OCI-LY7 (cell line): ENCODE results near the gene ZNF598. TPM values are rescaled to one million over a fixed set of nuclear protein-coding genes. Genes with fewer than 3 reads are reported as not detected.
A peak's percentile ranks its signal among the peaks of the same experiment; 100 is the strongest.
"Not testable (repeated sequence)": the region's sequence is repeated elsewhere in the genome, so short reads cannot be mapped to it uniquely, and the experiment has no call there.

Experiments used
- BruUV-seq: library from RNA; stranded (reverse); fragments of 400-500 nt; replicated peaks from 2 replicates; lab custom pipeline; 2021; lab: Mats Ljungman, UMichigan
- CTCF ChIA-PET: fragments of 300-600 bp; sonication (Branson Sonifier 250); formaldehyde crosslinking; loops from one replicate; lab custom pipeline; 2022; ENCODE audit warnings: antibody characterized with exemption; ENCODE audit not compliant: unreplicated experiment; lab: Charles Lee
- POLR2A ChIA-PET: fragments of 300-600 bp; sonication (Branson Sonifier 250); formaldehyde crosslinking; loops from one replicate; lab custom pipeline; 2022; ENCODE audit warnings: antibody characterized with exemption; lab: Charles Lee
- DNase-seq: peaks from one replicate; pipeline ENCODE4 v3.0.0-alpha.2; 2015; ENCODE audit warnings: low spot score
- H2AFZ ChIP-seq: fragments of 200-600 bp; sonication (generic), shearing (Covaris generic); 2 replicates; pipeline ENCODE4 v1.6.1; 2014; ENCODE audit warnings: mild to moderate bottlenecking, antibody characterized with exemption, low read length, moderate library complexity
- H3K27ac ChIP-seq: fragments of 200-600 bp; sonication (generic); 2 replicates; pipeline ENCODE4 v1.5.1; 2014; ENCODE audit warnings: mixed run types, low read depth, mild to moderate bottlenecking, moderate library complexity, low read length, inconsistent platforms; ENCODE audit not compliant: poor library complexity, severe bottlenecking
- H3K36me3 ChIP-seq: fragments of 200-600 bp; sonication (generic); 2 replicates; pipeline ENCODE4 v1.6.1; 2014; ENCODE audit warnings: mild to moderate bottlenecking, antibody characterized with exemption, low read length, moderate library complexity, mixed read lengths; ENCODE audit not compliant: insufficient read depth
- H3K4me1 ChIP-seq: fragments of 200-600 bp; sonication (generic); 2 replicates; pipeline ENCODE4 v1.5.1; 2014; ENCODE audit warnings: mild to moderate bottlenecking, low read length; ENCODE audit not compliant: insufficient read depth, poor library complexity, severe bottlenecking
- H3K4me2 ChIP-seq: fragments of 200-600 bp; sonication (generic); 2 replicates; pipeline ENCODE4 v1.6.1; 2014; ENCODE audit warnings: mild to moderate bottlenecking, low read length
- H3K4me3 ChIP-seq: fragments of 200-600 bp; sonication (generic); 2 replicates; pipeline ENCODE4 v1.5.1; 2014; ENCODE audit warnings: mild to moderate bottlenecking, low read depth, low read length; ENCODE audit not compliant: poor library complexity, severe bottlenecking
- H3K79me2 ChIP-seq: fragments of 200-600 bp; sonication (generic); 2 replicates; pipeline ENCODE4 v1.6.1; 2016; ENCODE audit warnings: low read depth, mild to moderate bottlenecking, low read length, moderate library complexity, mixed read lengths; ENCODE audit not compliant: insufficient read depth
- H3K9me2 ChIP-seq: fragments of 200-600 bp; sonication (generic); 2 replicates; pipeline ENCODE4 v1.6.1; 2016; ENCODE audit warnings: mild to moderate bottlenecking, low read length, mixed read lengths; ENCODE audit not compliant: insufficient read depth
- H3K9me3 ChIP-seq: fragments of 200-600 bp; sonication (generic); 2 replicates; pipeline ENCODE4 v1.6.1; 2014; ENCODE audit warnings: mild to moderate bottlenecking, mixed run types, low read length, mixed read lengths
- H4K20me1 ChIP-seq: fragments of 200-600 bp; sonication (generic); 2 replicates; pipeline ENCODE4 v1.6.1; 2014; ENCODE audit warnings: mild to moderate bottlenecking, antibody characterized with exemption, low read length, moderate library complexity, mixed read lengths; ENCODE audit not compliant: insufficient read depth
- EZH2phosphoT487 ChIP-seq: fragments of 200-600 bp; sonication (generic); IDR thresholded peaks from 2 replicates; pipeline ENCODE4 v1.6.1; 2018; ENCODE audit warnings: low read depth, borderline replicate concordance, mild to moderate bottlenecking, mixed run types, antibody characterized with exemption, low read length, moderate library complexity, mixed read lengths
- intact Hi-C: fragments of 100-400 bp; cut with micrococcal nuclease; formaldehyde crosslinking; loops from one replicate; pipeline ENCODE4 v1.10.0; 2022; ENCODE audit not compliant: unreplicated experiment
- total RNA-seq, 2 experiments: library from RNA; depleted of rRNA in 1 of 2; stranded (reverse); fragments of >200 nt in 1 of 2; shearing (Covaris generic) in 1 of 2; gene quantifications; 2 replicates each; pipeline ENCODE4 v1.2.3, GENCODE V29; 2014 to 2022
- TF ChIP-seq, protein P1 (sequence below): fragments of 200-600 bp; sonication (generic); conservative IDR thresholded peaks from 2 replicates; pipeline ENCODE4 v1.5.1; 2014; ENCODE audit warnings: mild to moderate bottlenecking, antibody characterized with exemption, low read length, moderate library complexity, mixed read lengths

The ZNF598 gene
- total RNA-seq, 2 experiments from 2014 or later = 26.3 to 80.4 TPM

DNA sequence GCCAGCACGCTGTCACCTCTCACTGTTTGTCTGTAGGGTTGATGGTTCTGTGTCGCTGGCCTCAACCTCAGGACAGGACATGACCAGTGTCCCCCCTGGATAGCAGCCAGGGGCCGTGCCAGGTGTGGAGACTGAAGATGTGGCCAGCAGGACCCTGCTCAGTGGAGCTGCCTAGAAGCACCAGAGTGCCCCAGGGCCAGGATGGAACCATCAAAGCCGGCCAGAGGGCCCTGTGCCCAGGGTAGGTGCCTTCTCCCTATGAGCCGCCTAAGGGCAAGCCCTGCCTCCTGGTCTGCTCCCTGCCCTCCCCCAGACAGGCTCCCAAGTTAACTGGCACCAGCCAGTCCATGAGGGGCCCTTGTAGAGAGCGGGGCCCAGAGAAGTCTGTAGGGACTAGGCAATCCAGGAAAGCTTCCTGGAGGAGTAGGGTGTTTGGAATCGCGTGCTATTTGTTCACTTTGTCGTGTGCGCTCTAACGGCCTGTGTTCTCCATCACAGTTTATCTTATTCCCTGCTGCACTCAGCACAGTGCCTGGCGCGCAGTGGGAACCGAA lies 50.8 kb downstream of the ZNF598 start:
- DNase-seq = no peak
- Histone ChIP-seq H3K9me3 (no peaks in the 10 kb centered on the region), H3K4me3 (peak overlapping the region; percentile 82), H4K20me1 (peaks cover 11% of the 10 kb centered on the region), H3K36me3 (peaks cover 34% of the 10 kb centered on the region), H3K9me2 (no peaks in the 10 kb centered on the region), H3K4me1 (peaks cover 31% of the 10 kb centered on the region), H3K4me2 (peak overlapping the region; percentile 58; the same call in 1 of the 2 replicates), H3K79me2 (peaks cover 34% of the 10 kb centered on the region), H3K27ac (no peak overlapping the region), H2AFZ (peak overlapping the region; percentile 77; the same call in 1 of the 2 replicates)
- CTCF ChIA-PET = no interaction called here
- TF ChIP-seq, protein P1, sequence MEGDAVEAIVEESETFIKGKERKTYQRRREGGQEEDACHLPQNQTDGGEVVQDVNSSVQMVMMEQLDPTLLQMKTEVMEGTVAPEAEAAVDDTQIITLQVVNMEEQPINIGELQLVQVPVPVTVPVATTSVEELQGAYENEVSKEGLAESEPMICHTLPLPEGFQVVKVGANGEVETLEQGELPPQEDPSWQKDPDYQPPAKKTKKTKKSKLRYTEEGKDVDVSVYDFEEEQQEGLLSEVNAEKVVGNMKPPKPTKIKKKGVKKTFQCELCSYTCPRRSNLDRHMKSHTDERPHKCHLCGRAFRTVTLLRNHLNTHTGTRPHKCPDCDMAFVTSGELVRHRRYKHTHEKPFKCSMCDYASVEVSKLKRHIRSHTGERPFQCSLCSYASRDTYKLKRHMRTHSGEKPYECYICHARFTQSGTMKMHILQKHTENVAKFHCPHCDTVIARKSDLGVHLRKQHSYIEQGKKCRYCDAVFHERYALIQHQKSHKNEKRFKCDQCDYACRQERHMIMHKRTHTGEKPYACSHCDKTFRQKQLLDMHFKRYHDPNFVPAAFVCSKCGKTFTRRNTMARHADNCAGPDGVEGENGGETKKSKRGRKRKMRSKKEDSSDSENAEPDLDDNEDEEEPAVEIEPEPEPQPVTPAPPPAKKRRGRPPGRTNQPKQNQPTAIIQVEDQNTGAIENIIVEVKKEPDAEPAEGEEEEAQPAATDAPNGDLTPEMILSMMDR = no peak
- no peak for TF ChIP-seq EZH2phosphoT487
- intact Hi-C loops = no loop called here
- no TSS peak for BruUV-seq
- POLR2A ChIA-PET = no interaction called here

DNA sequence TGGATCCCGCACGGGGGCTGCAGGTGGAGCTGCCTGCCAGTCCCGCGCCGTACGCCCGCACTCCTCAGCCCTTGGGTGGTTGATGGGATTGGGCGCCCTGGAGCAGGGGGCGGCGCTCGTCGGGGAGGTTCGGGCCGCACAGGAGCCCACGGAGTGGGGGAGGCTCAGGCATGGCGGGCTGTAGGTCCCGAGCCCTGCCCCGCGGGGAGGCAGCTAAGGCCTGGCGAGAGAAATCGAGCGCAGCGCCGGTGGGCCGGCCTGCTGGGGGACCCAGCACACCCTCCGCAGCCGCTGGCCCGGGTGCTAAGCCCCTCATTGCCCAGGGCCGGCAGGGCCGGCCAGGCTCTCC lies 51.5 kb downstream of the ZNF598 start:
- H4K20me1 ChIP-seq, H3K9me2 ChIP-seq, H3K4me2 ChIP-seq, intact Hi-C loops, H3K9me3 ChIP-seq, H3K4me3 ChIP-seq, BruUV-seq, H3K27ac ChIP-seq, DNase-seq, CTCF ChIA-PET, H2AFZ ChIP-seq, POLR2A ChIA-PET: not testable (repeated sequence)
- H3K79me2 ChIP-seq = peaks cover 27% of the 10 kb centered on the region
- H3K4me1 ChIP-seq = peaks cover 31% of the 10 kb centered on the region
- H3K36me3 ChIP-seq = peaks cover 28% of the 10 kb centered on the region

DNA sequence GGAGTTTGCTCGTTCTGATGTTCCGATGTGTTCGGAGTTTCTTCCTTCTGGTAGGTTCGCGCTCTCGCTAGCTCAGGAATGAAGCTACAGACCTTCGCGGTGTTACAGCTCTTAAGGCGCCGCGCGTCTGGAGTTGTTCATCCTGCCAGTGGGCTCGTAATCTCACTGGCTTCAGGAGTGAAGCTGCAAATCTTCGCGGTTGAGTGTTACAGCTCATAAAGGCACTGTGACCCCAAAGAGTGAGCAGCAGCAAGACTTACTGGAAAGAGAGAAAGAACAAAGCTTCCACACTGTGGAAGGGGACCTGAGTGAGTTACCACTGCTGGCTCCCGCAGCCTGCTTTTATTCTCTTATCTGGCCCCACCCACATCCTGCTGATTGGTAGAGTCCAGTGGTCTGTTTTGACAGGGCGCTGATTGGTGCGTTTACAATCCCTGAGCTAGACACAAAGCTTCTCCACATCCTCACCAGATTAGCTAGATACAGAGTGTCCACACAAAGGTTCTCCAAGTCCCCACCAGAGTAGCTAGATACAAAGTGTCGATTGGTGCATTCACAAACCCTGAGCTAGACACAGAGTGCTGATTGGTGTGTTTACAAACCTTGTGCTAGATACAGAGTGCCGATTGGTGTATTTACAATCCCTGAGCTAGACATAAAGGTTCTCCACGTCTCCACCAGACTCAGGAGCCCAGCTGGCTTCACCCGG lies 52.0 kb downstream of the ZNF598 start:
- Histone ChIP-seq H3K79me2 (peaks cover 22% of the 10 kb centered on the region; the same call in 1 of the 2 replicates), H3K36me3 (peaks cover 22% of the 10 kb centered on the region), H3K4me1 (peaks cover 27% of the 10 kb centered on the region)
- H3K27ac ChIP-seq, POLR2A ChIA-PET, BruUV-seq, H2AFZ ChIP-seq, H3K9me3 ChIP-seq, CTCF ChIA-PET, H4K20me1 ChIP-seq, H3K9me2 ChIP-seq, H3K4me2 ChIP-seq, intact Hi-C loops, DNase-seq, H3K4me3 ChIP-seq: not testable (repeated sequence)
